NCI-H226 (cell line): ENCODE measurements around the gene ELK3.
A peak's percentile ranks its signal among the peaks of the same experiment; 100 is the strongest.

Source experiments
- DNase-seq: peaks from one replicate; pipeline ENCODE4 v3.0.0-alpha.2; 2015

ELK3 gene

DNA sequence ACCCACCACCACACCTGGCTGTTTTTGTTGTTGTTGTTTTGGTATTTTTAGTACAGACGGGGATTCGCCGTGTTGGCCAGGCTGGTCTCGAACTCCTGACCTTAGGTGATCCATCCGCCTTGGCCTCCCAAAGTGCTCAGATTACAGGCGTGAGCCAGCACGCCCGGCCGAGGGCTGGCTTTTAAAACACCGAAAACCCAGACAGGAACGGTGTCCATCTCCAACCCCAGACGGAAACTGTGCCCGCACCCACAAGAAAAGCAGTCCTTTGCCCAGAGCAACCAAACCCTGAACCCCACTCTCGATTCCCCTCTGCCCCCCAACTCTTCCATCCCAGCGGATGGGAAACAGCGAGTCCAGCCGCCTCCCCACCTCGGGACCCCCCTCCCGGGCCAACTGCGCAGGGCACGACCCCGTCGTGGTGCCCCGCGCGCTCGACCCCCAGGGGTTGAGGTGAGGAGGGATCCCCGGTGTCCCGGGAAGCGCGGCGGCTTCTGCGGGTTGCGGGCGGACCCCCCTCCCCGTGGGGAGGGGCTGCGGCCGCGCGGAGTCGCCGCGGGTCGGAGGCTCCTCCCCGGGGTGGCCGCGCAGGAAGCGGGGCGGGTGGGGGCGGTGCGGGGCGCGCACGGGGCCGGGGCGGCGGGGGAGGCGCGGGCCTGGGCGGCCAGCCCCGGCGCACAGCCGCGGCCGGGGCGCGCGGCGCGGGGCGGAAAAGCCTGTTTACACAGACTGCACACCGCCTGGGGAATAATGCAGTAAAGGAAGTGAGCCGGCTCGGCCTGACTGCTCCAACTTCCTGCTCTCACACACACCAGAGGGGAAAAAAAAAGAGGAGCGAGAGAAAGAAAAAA is at the start of gene ELK3:
Gene ELK3, plus strand, starts transcription at position 651 of the 851 bp plus-strand sequence.
- DNase-seq: peak; percentile 59

DNA sequence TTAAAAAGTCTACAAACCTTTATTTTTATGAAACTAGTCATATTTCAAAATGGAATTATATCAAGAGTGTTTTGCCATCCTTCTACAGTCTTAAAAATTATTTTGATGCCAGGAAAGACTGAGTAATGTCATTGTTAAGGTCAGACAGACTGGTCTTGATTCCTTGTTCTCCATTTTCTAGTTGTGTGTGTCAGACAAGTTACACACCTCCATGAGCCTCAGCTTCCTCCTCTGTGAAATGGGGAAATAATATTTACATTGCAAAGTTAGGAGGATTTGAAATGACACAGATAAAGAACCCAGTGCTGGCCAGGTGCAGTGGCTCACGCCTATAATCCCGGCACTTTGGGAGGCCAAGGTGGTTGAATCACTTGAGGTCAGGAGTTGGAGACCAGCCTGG is 47.4 kb upstream of the ELK3 start:
- DNase-seq: no peak

DNA sequence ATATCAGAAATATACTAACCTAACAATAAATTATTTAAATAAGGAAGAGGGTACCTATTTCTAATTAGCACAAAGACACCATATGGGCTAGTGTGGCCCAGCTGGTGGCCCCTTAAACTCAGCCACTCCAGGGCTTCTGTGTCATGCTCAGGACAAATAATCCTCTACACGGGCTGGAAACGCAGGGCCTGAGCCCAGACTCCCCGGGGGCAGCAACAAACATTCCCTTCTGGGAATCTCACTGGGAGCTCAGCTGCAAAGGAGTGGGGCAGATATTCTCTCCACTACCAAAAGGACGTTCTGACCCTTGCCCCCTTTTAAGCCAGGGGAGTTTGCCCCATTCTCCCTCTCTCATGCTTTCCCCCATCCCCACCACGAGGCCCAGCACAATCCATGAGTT is 43.7 kb upstream of the ELK3 start:
- no peak for DNase-seq

DNA sequence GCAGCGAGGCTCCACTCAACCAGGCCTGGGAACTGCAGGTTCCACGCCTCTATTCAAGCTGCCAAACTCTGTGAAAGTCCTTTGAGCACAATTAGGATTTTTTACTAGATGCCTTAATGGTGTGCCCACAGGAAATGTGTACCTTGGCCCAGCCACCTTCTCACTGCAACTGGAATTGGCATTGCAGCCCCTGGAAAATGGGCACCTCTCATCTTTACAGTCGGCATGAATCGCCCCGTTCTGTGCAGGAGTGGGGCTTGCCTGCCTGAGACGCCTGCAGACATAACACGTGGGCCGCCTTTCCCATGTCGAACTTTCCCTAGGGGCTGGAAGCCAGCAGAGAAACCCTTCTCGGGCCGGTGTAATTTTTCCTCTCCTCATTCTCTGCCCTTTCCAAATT is 42.0 kb upstream of the ELK3 start:
- no peak for DNase-seq

DNA sequence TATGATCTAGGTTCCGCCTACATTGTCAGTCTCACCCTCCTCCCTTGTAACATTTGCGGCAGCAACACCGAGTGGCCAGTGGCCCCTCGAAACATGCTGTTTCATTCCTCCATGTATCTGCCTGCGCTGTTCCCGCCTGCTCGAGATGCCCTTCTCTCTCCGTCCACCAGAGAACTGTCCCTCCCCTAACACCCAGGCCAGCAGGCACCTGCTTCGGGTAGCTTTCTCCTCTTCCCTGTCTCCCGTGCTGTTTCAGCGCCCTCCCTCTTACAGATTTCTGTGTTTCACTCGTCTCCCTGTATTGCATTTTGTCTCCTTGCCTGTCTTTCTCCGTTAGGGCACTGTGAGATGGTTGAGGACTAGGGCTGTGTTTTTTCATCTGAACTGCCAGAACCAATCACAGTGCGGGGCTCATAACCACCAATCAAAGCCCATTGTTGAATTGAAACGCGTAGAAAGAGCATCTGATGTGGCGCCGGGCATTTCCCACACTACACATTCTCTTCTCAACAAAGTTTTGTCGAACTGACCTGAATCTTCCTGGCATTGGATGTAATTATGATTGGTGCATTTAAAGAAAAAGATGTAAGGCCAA is 40.9 kb upstream of the ELK3 start:
- no peak for DNase-seq

DNA sequence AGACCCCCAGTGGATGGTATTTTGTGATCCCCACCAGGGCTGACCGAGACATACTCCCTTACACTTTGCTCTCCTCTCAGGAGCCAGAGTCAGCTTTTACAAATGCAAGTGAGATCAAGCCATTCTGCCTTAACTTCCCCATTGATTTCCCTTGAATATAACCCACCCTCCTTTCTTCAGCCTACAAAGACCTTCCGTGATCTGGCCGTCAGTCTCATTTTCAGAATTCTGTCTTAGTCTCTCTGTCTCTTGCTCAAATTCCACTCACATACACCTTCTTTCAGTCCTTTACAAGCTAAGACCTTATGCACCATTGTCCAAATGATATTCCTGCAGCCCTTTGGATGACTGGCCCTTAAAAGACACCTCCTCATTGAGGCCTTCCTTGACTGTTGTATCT is 39.0 kb upstream of the ELK3 start:
- no peak for DNase-seq

DNA sequence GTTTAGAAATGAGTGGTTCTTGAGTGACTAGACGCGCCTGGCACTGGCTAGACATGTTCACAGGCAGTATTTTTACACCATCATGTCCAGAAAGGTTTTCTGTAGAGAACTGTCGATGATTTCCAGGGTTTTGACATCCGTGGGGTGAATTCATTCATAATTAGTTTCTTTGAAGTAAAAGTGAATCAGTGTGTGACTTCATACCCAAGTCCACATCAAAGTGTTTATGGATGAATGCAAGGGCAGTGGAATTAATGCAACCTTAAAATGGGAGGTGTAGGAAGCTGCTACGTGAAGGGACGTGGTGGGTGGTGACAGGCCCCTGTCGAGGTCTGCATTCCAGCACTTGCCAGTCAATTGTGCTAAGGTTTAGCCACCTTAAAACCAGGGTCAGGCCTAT is 38.4 kb upstream of the ELK3 start:
- DNase-seq: no peak

DNA sequence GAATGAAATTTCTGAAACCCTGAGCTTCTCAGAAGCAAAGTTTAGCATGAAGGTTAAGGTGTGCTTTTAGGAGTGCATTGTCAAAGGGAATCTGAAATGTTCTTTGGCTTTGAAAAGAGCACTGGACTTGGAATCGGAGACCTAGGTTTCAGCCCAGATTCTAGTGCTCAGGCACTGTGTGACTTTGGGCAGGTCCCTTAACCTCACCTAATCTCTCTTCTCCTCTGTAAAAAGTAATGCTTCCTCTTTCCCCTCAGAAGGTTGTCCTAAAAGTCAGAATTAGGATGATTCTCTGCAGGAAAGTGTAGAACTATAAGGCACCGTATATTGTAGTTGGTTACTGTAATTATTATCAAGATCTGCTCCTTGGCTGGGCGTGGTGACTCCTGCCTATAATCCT is 38.0 kb upstream of the ELK3 start:
- no peak for DNase-seq

DNA sequence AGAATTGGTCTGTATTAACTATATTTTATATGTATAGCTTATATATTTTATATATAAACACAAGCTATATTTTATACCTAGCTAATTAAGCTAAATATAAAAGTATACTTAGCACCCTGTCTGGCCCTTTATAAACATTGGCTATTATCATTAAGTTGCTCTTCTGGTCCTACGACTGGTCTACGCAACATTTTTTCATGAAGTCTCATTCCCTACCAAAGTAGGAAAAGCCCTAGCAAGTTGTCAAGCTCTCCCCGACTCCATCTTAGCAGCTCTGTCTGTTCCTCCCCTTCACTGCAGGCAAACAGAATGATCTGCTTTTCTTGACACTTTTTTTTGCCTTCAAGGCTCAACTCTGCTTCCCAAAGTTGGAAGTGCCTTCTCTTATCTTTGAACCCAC is 36.7 kb upstream of the ELK3 start:
- DNase-seq: no peak

DNA sequence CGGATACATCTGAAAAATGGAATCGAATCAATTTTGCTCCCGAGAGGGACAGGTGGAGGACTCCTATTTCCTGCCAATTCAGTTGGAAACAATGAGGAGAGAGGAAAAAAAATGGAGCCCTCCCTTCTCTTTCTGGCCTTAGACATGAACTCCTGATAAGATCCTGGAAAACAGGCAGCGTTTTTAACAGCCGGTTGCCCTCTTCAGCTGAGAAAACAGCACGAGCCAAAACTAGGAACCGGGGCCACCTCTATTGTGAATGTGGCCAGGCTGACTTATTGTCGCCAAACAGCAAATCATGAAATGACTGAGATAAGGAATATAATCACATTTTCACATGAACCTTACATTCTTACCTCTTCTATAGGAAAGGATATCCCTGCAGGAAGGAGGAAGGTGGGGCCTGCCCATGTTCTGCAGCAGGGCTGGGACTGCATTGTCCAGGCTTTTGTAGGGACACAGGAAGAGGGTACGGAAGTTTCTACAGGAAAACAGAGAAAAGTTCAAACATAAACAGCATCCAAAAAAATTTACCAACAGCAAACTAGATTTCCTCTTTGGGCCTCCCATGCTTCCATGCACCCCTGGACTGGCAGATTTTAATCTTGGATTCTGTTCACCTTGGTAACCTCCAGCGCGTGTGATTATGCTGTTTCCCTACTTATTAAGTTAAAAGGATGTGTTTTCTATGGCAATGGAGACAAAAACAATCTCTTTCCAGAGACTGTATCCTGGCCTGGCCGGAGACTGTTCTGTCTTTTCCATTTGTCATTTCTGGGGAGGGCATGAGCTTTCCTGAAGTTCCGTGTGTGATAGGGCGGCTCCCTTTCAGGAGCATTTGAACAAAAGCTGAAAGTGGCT is 29.0 kb upstream of the ELK3 start:
- DNase-seq: no peak

DNA sequence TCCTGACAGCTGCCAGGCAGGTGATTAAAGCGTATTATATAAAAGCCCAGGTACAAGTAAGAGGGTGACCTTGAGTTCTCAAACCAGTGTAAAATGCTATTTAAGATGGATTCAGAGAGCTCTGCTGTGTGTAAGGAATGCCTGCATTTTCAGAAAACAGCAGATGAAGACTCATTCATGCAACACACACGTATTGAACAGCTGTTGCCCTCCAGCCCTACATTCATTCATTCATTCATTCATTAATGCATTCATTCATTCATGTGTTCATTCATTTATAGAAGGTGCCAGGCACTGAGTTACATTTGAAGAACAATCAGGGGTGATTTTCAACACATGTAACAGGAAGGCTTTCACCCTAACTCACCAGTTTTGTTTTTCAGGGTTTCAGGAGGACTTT is 27.4 kb upstream of the ELK3 start:
- DNase-seq: no peak

DNA sequence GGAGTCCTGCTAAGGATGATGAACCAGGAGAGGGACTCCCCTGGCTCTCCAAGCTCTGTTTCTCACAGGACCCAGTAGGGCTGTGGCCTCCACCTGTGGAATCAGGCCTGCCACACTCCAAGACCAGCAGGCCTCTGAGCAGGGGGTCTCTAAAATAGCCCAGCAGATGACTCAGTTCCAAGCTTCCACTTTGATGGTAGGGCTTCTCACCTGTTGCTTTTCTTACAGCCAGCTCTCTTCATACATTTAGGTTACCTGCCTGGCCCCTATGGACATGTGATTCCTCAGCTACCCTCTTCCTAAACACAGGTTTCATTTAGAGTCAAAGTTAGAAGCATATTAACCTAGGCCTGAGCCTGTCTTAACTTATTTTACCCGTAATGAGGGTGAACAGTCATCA is 26.7 kb upstream of the ELK3 start:
- no peak for DNase-seq

DNA sequence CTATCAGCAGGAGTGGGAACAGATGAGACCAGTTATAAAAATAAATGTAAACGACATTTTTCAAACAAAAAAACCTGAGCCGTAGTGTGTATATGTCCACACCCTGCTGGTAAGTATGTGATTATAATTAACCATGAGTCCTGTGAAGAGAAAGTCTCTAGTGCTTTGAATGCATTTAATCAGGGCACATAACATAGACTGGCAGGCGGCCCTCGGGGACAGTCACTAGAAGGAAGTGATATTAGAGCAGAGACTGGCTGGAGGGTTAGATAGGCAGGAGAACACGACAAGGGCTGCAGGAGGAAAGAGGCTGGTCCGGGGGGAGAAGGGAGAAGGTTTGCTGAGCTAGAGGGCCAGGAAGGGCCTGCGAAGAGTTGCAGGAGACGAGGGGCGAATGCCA is 23.8 kb upstream of the ELK3 start:
- no peak for DNase-seq

DNA sequence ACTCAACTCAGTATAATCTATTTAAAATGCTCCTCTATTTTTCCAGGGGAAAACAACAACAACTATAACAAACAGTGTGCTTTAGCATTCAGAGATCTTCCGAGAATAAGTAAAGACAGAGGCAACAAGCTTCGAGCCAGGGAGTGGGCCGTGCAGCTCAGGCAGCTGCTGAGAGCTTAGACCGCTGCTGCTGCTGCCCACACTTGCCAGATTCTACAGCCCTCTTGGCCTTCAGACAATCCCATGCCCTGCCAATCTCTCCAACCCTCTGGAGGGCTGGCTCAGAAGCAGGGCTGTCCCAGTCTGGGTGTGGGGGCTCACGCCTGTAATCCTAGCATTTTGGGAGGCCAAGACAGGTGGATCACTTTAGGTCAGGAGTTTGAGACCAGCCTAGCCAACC is 23.4 kb upstream of the ELK3 start:
- DNase-seq: no peak

DNA sequence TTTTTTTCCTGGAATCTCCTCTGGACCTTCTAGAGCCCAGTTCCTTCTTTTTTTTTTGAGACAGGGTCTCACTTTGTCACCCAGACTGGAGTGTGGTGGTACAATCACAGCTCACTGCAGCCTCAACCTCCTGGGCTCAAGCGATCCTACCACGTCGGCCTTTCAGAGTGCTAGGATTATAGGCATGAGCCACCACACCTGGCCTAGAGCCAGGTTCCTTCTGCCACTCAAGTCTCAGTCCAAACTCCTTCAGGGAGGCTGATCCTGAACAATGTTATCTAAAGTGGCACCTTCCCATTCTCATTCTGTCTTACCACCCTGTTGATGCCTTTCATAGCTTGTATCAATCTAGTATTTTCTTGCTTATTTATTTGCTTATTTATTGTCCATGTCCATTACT is 22.3 kb upstream of the ELK3 start:
- no peak for DNase-seq

DNA sequence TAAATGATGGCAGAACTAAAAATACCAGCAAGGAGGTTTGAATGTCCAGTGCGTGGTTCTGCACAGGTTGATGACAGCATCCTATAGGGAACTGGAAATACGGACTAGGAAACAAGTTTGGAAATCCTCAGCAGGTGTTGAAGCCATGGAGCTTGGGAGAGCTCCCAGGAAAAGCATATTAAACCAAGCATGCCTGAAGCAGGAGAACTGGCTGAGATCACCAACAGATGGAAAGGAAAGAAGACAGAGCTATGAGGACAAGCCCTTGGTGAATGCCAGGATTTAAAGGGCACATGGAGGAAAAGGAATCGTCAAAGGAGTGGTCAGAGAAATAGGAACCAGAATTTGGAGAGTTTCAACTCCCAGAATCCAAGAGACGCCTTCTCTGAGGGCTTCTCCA is 21.2 kb upstream of the ELK3 start:
- no peak for DNase-seq

DNA sequence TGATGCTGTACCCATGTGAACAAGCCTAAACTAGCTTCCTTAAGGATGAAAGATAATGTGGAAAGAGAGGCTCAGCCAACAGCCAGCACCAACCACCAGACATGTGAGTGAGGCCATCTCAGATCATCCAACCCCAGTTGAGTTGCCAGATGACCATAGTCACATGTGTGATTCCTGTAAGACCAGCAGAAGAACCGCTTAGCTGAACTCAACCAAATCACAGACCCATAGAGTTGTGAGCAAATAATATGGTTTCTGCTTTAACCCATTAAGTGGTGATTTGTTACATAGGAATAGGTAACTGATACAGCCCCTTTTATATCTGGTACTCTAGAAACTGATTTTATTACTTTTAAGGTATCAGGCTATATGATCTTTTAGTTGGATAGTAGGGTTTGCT is 17.6 kb upstream of the ELK3 start:
- DNase-seq: no peak

DNA sequence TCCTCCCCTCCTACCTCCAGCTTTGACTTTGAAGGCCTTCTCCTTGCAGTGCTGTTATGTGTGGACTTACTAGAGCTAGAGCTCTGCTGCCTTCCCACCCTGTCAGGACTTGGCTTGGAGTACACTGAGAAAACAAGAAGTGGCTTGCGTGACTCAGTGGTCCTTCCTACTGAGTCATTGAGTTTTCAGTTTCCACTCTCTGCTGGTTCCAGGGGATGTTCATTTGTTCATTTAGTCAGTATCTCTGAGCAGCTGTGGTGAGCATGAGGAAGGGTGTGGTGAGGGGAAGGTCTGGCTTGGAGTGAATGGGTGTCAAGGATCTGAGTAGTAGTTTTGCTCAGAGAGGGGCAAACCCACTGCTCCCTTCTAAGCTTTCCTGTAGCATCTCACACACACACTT is 17.2 kb upstream of the ELK3 start:
- peak; percentile 48 for DNase-seq

DNA sequence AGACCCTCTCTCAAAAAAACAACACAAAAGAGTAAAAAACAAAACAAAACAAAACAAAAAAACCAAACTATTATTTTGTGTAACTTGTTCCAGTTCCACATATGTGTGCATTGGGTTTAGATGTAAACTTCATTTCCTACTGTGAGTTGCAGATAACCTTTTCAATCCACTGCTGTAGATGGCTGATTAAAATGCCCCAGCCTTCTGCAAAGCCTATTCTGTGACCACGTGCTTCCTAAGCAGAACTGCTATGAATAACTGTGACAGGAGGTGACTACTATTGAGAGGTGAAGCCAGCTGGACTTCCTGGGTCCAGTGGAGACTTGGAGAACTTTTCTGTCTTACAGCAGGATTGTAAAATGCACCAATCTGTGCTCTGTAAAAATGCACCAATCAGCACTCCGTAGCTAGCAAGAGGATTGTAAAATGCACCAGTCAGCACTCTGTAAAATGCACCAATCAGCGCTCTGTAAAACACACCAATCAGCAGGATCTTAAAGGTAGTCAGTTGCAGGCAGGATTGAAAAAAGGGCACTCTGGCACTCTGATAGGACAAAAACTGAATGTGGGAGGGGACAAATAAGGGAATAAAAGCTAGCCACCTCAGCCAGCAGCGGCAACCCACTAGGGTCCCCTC is 10.3 kb upstream of the ELK3 start:
- no peak for DNase-seq

DNA sequence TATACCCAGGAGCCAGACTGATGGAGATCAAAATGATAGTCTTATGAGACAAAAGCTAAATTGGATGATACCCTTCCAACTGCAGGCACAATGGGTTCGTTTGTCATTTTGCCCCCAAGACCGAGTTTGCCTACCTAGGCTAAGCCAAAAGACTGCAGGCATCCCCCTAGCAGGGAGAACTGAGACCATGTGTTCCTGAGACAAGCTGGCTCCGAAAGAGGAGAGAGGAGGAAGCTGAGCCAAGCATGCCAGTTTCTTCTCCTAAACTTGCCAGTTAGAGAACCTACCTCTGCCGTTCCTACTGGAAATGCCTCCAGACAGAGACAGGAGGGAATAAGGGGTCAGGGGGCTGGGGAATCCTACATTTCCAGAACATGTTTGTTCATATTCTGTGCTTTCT is 8.3 kb upstream of the ELK3 start:
- no peak for DNase-seq

DNA sequence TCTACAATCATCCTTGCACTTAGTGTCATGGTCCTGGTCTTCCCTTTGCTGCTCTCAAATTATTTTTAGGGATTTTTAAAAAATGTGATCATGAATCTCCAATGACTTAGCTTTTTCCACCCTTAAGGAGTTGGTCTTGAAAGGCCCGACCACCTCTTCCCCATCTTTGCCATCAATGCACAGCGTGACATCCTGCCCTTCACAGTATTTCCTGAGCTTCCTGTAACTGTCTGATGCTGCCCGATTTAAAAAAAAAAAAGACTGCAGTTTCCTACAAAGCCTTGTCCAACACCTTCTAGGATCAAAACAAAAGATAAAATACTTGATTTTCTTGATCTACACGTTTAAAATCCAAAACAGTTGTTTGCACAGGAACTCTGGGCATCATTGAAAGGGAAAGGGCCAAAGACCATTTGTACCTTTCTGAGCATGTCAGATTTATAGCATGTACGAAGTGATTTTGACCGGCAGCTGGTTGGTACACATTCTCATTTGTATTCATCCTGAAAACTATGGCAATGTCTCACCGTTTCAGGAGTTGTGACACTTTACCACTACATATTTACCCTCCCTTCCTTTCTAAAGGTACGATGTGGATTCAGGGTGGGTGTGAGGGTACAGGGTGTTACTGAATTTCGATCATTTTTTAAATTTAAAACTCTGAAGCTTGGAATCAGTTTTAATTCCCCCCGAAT is 7.4 kb upstream of the ELK3 start:
- DNase-seq: no peak

DNA sequence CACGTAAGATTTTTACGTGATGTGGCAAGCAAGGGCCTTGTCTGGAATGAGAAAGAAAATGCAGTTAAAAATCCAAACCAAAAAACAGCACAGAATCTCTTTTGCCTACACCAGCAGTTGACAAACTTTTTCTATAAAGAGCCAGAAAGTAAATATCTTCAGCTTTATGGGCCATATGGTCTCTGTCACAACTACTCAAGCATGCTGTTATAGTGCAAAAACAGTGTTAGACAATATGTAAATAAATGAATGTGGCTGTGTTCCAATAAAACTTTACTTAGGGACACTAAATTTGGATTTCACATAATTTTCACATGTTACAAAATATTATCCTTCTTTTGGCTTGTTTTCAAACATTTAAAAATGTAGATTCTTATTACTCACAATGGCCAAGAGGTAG is 6.2 kb upstream of the ELK3 start:
- DNase-seq: no peak

DNA sequence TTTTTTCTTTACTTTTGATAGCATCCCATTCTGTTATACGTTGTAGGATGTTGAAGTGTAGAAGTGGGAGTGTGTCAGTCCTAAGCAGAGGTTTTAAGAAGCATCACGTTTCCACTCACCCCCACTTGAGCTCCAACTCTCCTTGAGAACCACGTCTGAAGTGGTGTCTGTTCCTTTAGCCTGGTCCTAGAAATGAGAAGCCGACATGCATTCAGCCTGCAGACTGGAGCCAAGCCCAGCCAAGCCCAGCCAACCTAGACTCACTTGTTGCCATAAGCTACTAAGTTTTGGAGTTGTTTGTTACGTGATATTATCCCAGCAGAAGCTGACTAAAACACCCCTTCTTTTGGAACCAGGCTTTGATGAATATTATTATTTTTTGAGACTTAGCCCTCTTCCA is 4.4 kb upstream of the ELK3 start:
- no peak for DNase-seq
